Vagina (tissue), 2 donors: ENCODE results near the gene FAM227A. TPM values are rescaled to one million over a fixed set of nuclear protein-coding genes. Genes with fewer than 3 reads are reported as not detected.

Source experiments
- DNase-seq, 2 donors: peaks; one replicate each; pipeline ENCODE4 v3.0.0-alpha.2; 2017; ENCODE audit errors: extremely low spot score in 2 of 2
- H3K27ac ChIP-seq: fragments of 200-600 bp; sonication (generic); one replicate; pipeline ENCODE4 v1.5.1; 2019
- H3K27me3 ChIP-seq: fragments of 200-600 bp; sonication (generic); one replicate; pipeline ENCODE4 v1.5.1; 2019
- H3K36me3 ChIP-seq, 2 donors: fragments of 200-600 bp; sonication (generic); one replicate each; pipeline ENCODE4 v1.5.1; 2017 to 2019
- H3K4me1 ChIP-seq: fragments of 200-600 bp; sonication (generic); one replicate; pipeline ENCODE4 v1.5.1; 2019
- H3K4me3 ChIP-seq, 2 donors: fragments of 200-600 bp; sonication (generic); 1 replicate in 1 of 2; 2 replicates in 1 of 2; pipeline ENCODE4 v1.5.1; 2016 to 2019
- H3K9me3 ChIP-seq: fragments of 200-600 bp; sonication (generic); one replicate; pipeline ENCODE4 v1.5.1; 2019
- POLR2A ChIP-seq, 2 donors: fragments of 450-650 bp; IDR thresholded peaks; one replicate each; pipeline ENCODE4 v1.6.1; 2017; ENCODE audit warnings: antibody characterized with exemption in 2 of 2, mild to moderate bottlenecking in 2 of 2, moderate library complexity in 2 of 2
- POLR2AphosphoS5 ChIP-seq, 2 donors: sonication (generic); formaldehyde crosslinking; IDR thresholded peaks; one replicate each; pipeline ENCODE4 v1.9.0; 2017; ENCODE audit warnings: antibody characterized with exemption in 2 of 2, mild to moderate bottlenecking in 2 of 2, low read depth in 1 of 2; ENCODE audit not compliant: insufficient read depth in 1 of 2
- intact Hi-C: fragments of 100-400 bp; cut with DNase I; formaldehyde crosslinking; loops from one replicate; pipeline ENCODE4 v1.15.1; 2023
- total RNA-seq: library from RNA; depleted of rRNA; stranded (reverse); fragments of >200 nt; gene quantifications from one replicate; pipeline ENCODE4 v1.2.3, GENCODE V29; 2016
- TF ChIP-seq, protein P1 (sequence below), 3 experiments: fragments of 450-650 bp in 2 of 3; fragments of 200-600 bp in 1 of 3; sonication (generic) in 1 of 3; IDR thresholded peaks; one replicate each; pipeline ENCODE4 v1.5.1; 2017 to 2019; ENCODE audit warnings: antibody characterized with exemption in 3 of 3, mild to moderate bottlenecking in 2 of 3, moderate library complexity in 2 of 3

FAM227A gene
- total RNA-seq, 1 donor from 2014 or later, result 0.25 TPM

DNA sequence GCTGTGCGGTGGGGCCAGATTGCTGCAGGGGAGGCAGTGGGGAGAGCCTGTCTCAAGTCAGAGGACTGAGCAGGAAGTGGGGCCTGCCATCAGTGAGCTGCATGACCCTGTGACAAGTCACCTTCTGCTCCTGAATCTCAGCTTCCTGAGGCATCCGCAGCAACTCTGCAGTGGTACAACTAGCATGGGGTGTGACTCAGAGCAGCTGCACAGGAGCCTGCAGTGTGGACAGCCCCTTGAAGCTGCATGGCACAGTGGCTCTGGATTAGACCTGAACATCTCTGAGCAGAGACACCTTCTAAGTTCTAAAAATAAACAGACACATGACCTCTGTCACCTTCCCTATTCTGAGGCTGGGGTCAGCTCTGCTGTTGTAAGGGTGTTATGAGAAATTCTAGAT lies 18.0 kb downstream of the FAM227A start:
- H3K4me1 ChIP-seq, result no peaks in the 10 kb centered on the region
- DNase-seq, result no peak
- intact Hi-C loops, result no loop called here
- no peaks in the 10 kb centered on the region for H3K9me3 ChIP-seq
- TF ChIP-seq POLR2A (IDR thresholded peaks at IDR 0.05) (no peak), POLR2AphosphoS5 (IDR thresholded peaks at IDR 0.05; ENCODE audit: insufficient read depth in 1 of 2, low read depth in 1 of 2) (no peak)
- TF ChIP-seq, protein P1, sequence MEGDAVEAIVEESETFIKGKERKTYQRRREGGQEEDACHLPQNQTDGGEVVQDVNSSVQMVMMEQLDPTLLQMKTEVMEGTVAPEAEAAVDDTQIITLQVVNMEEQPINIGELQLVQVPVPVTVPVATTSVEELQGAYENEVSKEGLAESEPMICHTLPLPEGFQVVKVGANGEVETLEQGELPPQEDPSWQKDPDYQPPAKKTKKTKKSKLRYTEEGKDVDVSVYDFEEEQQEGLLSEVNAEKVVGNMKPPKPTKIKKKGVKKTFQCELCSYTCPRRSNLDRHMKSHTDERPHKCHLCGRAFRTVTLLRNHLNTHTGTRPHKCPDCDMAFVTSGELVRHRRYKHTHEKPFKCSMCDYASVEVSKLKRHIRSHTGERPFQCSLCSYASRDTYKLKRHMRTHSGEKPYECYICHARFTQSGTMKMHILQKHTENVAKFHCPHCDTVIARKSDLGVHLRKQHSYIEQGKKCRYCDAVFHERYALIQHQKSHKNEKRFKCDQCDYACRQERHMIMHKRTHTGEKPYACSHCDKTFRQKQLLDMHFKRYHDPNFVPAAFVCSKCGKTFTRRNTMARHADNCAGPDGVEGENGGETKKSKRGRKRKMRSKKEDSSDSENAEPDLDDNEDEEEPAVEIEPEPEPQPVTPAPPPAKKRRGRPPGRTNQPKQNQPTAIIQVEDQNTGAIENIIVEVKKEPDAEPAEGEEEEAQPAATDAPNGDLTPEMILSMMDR (IDR thresholded peaks at IDR 0.05), result no peak
- no peaks in the 10 kb centered on the region for H3K36me3 ChIP-seq
- no peak overlapping the region for H3K4me3 ChIP-seq
- H3K27me3 ChIP-seq, result no peaks in the 10 kb centered on the region
- H3K27ac ChIP-seq, result no peak overlapping the region

DNA sequence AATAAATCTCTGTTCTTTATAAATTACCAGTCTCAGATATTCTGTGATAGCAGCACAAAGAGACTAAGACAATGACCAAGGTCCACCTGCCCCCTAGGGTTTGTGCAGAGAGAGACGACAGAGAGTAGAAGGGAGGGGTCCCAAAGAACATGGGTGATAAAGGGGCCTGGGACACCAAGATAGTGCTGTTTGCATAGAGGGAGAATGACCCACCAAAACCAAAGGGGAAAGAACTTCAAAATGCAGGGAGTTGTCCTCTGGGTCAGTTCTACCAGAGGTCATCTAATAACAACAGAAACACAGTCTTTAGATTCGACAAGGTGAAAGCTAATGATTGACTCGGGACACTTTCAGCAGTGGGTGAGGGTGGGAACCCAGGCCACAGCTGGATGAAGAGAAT lies 23.7 kb downstream of the FAM227A start:
- H3K4me3 ChIP-seq, result no peak overlapping the region
- no peaks in the 10 kb centered on the region for H3K36me3 ChIP-seq
- no peak for TF ChIP-seq POLR2AphosphoS5 (IDR thresholded peaks at IDR 0.05; ENCODE audit: insufficient read depth in 1 of 2, low read depth in 1 of 2)
- TF ChIP-seq POLR2A (IDR thresholded peaks at IDR 0.05), result no peak
- TF ChIP-seq, protein P1 (IDR thresholded peaks at IDR 0.05), result no peak
- intact Hi-C loops, result no loop called here
- H3K4me1 ChIP-seq, result no peaks in the 10 kb centered on the region
- no peak for DNase-seq
- no peaks in the 10 kb centered on the region for H3K9me3 ChIP-seq
- no peak overlapping the region for H3K27ac ChIP-seq
- H3K27me3 ChIP-seq, result no peaks in the 10 kb centered on the region

DNA sequence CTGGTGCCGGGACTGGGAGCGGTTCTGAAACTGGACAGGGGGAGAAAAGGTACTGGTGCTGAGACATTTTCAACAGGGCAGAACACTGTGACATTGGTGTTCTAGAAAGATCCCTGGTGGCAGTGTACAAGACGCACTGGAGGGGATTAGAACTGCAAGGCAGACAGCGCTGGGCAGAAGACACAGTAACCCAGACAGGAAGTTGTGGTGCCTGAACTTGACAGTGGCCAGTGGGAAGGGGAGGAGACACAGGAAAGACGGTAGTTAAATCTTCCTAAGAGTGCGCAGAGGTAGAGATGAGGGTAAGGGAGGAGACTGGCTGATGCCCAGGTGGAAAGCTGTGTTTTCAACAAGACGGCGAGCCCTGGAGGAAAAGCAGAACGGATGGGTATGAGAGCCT lies 24.5 kb downstream of the FAM227A start:
- Histone ChIP-seq H3K9me3 (no peaks in the 10 kb centered on the region), H3K27ac (no peak overlapping the region), H3K36me3 (no peaks in the 10 kb centered on the region), H3K27me3 (no peaks in the 10 kb centered on the region), H3K4me3 (no peak overlapping the region), H3K4me1 (no peaks in the 10 kb centered on the region)
- no peak for DNase-seq
- TF ChIP-seq, protein P1 (IDR thresholded peaks at IDR 0.05), result no peak
- no peak for TF ChIP-seq POLR2A (IDR thresholded peaks at IDR 0.05)
- no peak for TF ChIP-seq POLR2AphosphoS5 (IDR thresholded peaks at IDR 0.05; ENCODE audit: insufficient read depth in 1 of 2, low read depth in 1 of 2)
- intact Hi-C loops, result no loop called here

DNA sequence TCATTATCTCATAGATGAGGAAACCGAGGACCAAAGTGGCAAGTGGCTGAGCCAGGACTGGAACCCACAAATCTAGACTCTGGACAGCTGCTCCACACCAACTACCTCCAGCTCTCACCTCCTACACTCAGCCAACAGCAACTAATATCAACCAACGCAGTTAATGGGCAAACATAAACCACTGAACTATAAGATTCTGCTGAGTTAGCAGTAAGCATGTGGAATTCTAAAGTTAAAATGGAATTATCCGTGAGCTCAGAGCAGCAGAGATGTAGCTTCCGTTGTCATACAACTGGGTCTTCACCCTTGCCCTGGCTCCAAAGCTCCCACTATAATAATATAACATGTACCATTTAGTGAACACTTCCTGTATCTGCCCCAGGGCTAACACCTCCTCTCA lies 27.1 kb downstream of the FAM227A start:
- Histone ChIP-seq H3K9me3 (no peaks in the 10 kb centered on the region), H3K27me3 (no peaks in the 10 kb centered on the region), H3K4me3 (no peak overlapping the region), H3K36me3 (no peaks in the 10 kb centered on the region), H3K27ac (no peak overlapping the region), H3K4me1 (no peaks in the 10 kb centered on the region)
- DNase-seq, result no peak
- no peak for TF ChIP-seq POLR2AphosphoS5 (IDR thresholded peaks at IDR 0.05; ENCODE audit: insufficient read depth in 1 of 2, low read depth in 1 of 2)
- TF ChIP-seq, protein P1 (IDR thresholded peaks at IDR 0.05), result no peak
- TF ChIP-seq POLR2A (IDR thresholded peaks at IDR 0.05), result no peak
- intact Hi-C loops, result no loop called here

DNA sequence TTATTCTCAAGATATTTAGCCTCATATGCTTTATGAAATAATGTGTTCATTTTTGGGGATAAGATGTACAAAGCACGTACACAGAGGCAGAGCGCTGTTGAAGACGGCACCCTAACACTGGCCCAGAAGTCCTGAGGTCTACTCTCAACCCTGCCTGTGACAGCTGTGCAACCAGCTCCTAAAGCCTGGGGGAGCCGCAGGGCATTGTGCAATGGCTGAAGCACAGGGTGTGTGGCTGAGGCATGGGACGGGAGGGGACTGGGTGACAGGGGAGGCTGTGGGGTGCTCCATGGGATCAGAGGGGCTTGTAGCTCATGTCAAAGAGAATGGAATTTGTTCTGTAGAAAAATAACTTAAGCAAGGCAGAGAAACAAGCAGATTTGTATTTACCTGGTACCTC lies 27.7 kb downstream of the FAM227A start:
- Histone ChIP-seq H3K27me3 (no peaks in the 10 kb centered on the region), H3K4me1 (no peaks in the 10 kb centered on the region), H3K36me3 (no peaks in the 10 kb centered on the region), H3K4me3 (no peak overlapping the region), H3K9me3 (no peaks in the 10 kb centered on the region), H3K27ac (no peak overlapping the region)
- no peak for DNase-seq
- intact Hi-C loops, result no loop called here
- TF ChIP-seq, protein P1 (IDR thresholded peaks at IDR 0.05), result no peak
- TF ChIP-seq POLR2AphosphoS5 (IDR thresholded peaks at IDR 0.05; ENCODE audit: insufficient read depth in 1 of 2, low read depth in 1 of 2), result no peak
- TF ChIP-seq POLR2A (IDR thresholded peaks at IDR 0.05), result no peak
